GM10266 (cell line): ENCODE results near the gene LYZ.
A peak's percentile ranks its signal among the peaks of the same experiment; 100 is the strongest.

ENCODE experiments used
- DNase-seq: peaks from one replicate; pipeline ENCODE4 v3.0.0; 2012; ENCODE audit errors: extremely low spot score
- CTCF ChIP-seq: IDR thresholded peaks from 2 replicates; pipeline ENCODE4 v1.5.1; 2012; ENCODE audit warnings: mild to moderate bottlenecking, low read depth; ENCODE audit not compliant: control insufficient read depth, insufficient read depth; ENCODE audit errors: missing control alignments

Gene LYZ

GRCh38 chr12:69321351-69321750 lies 26.8 kb upstream of the LYZ start:
- DNase-seq = no peak
- TF ChIP-seq CTCF = no peak

DNA sequence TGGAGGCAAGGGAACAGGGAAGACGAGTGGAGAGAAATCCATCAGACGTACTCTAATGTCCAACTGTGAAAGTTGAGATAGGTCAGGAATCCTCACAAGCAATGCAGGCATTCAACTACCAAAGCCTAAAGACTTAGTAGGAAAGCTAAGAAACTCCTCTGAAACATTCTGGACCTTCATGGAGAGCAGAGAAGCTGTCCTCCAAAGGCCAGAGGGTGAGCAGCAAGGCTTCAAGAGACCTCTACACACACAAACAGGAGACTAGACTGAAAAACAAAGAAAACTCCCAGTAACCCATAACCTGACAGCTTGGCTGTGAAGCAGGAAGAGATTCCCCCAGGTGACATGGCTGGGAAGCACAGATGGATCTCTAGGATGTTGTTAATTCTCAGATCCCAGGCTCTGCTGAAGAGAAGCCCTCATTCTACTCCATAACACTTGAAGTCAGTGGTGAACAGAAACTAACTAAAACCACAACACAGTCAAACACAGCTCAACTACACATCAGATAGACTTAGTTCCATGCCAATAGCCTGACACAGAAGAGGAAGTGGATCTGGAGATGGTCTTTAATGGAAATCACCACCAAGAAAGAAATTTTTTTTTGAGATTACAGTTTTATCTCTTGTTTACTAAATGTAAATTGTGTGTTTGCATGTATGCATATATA lies 23.2 kb upstream of the LYZ start:
- no peak for TF ChIP-seq CTCF
- peak; percentile 10 for DNase-seq

- no peak for TF ChIP-seq CTCF
- DNase-seq = no peak
Observed at GRCh38 chr12:69328426-69328825, 19.8 kb upstream of the LYZ start.

DNA sequence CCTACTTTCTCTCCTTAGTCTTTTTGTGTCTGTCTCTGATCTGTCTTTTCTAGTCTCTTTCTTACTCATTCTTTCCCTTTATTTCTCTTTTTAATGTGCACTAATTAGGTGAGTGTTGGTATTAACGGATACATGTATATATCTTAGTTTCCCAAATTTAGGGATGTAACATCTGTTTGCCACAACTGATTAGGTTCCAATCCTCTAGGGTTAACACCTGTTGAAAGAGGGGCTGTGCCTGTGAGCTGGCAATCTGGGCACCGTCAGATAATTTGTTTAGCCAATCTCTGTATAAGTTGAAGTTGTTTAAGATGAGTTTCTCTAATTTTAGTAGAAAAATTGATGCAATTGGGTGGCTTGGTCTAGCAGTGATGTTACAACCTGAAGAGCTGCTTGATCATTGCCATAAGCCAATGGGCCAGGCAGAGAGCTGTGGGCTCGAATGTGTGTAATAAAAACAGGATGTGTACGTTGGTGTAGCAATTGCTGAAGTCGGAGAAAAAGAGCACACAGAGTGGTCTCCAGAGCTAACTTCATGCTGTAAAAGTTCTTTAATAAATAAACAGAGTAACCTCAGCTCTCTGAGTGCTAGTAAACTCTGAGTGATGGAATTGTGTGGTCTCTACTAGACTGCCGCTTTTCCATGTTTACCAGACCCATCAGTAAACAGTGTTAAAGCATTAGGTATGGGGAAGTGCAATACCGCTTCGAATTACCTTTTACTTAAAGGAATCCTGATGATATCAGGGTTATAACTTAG lies 18.3 kb upstream of the LYZ start:
- no peak for TF ChIP-seq CTCF
- no peak for DNase-seq

GRCh38 chr12:69330475-69331473 lies 17.4 kb upstream of the LYZ start:
- no peak for TF ChIP-seq CTCF
- peak; percentile 25 for DNase-seq

DNA sequence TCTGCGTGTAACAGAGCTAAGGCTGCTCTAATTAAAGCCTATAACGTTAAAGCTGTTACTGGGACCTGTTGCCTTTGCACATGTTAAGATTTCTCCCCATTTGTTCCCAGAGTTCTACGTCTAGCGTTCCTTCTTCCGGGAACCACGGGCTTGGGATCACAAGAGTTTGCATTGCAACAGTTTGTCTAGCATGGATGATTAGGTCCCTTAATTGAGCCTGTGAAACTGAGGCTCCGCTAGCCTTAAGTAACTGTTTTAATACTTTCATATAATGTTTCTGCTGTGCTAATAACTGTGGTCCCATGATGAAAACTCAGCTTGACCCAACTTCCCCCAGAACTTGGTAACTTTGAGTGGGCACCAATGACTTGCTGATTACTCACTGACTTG lies 16.7 kb upstream of the LYZ start:
- DNase-seq = no peak
- no peak for TF ChIP-seq CTCF
